ENCODE data around the gene TNS3.

Gene TNS3

GRCh38 chr7:47384755-47385535 is 197.0 kb downstream of the TNS3 start:
- no peaks in the 10 kb centered on the region for H3K36me3 ChIP-seq (ENCODE audit: insufficient read depth, low read length)
- DNase-seq (ENCODE audit: low read depth, low spot score): no peak
- TF ChIP-seq POLR2AphosphoS5 (IDR thresholded peaks at IDR 0.05; ENCODE audit: borderline replicate concordance, low read depth, low read length) (no peak), EZH2 (IDR thresholded peaks at IDR 0.05) (no peak), FOXP2 (optimal IDR thresholded peaks at IDR 0.05; ENCODE audit: control extremely low read depth, extremely low read length, insufficient read depth) (no peak)

GRCh38 chr7:47383696-47384445 is 198.0 kb downstream of the TNS3 start:
- Histone ChIP-seq H3K4me3 (no peak overlapping the region), H3K36me3 (ENCODE audit: insufficient read depth, low read length) (no peaks in the 10 kb centered on the region), H3K9ac (ENCODE audit: insufficient read length) (no peak overlapping the region), H3K27ac (no peak overlapping the region), H3K9me3 (ENCODE audit: low read depth, low read length) (no peaks in the 10 kb centered on the region)
- TF ChIP-seq FOXP2 (optimal IDR thresholded peaks at IDR 0.05; ENCODE audit: control extremely low read depth, extremely low read length, insufficient read depth): no peak
- TF ChIP-seq POLR2AphosphoS5 (IDR thresholded peaks at IDR 0.05; ENCODE audit: borderline replicate concordance, low read depth, low read length): no peak
- no peak for TF ChIP-seq EZH2 (IDR thresholded peaks at IDR 0.05)
- DNase-seq (ENCODE audit: low read depth, low spot score): no peak

More at GRCh38 chr7:47384755-47385535, 197.0 kb downstream of the TNS3 start:
- no peak overlapping the region for H3K27ac ChIP-seq
- no peaks in the 10 kb centered on the region for H3K9me3 ChIP-seq (ENCODE audit: low read depth, low read length)
- H3K9ac ChIP-seq (ENCODE audit: insufficient read length): no peak overlapping the region
- no peak overlapping the region for H3K4me3 ChIP-seq

- Histone ChIP-seq H3K4me3 (no peak overlapping the region), H3K27ac (no peak overlapping the region), H3K9ac (ENCODE audit: insufficient read length) (no peak overlapping the region), H3K9me3 (ENCODE audit: low read depth, low read length) (no peaks in the 10 kb centered on the region), H3K36me3 (ENCODE audit: insufficient read depth, low read length) (no peaks in the 10 kb centered on the region)
- TF ChIP-seq POLR2AphosphoS5 (IDR thresholded peaks at IDR 0.05; ENCODE audit: borderline replicate concordance, low read depth, low read length) (no peak), FOXP2 (optimal IDR thresholded peaks at IDR 0.05; ENCODE audit: control extremely low read depth, extremely low read length, insufficient read depth) (no peak), EZH2 (IDR thresholded peaks at IDR 0.05) (no peak)
- no peak for DNase-seq (ENCODE audit: low read depth, low spot score)
Observed at GRCh38 chr7:47383072-47383471, 198.8 kb downstream of the TNS3 start.

DNA sequence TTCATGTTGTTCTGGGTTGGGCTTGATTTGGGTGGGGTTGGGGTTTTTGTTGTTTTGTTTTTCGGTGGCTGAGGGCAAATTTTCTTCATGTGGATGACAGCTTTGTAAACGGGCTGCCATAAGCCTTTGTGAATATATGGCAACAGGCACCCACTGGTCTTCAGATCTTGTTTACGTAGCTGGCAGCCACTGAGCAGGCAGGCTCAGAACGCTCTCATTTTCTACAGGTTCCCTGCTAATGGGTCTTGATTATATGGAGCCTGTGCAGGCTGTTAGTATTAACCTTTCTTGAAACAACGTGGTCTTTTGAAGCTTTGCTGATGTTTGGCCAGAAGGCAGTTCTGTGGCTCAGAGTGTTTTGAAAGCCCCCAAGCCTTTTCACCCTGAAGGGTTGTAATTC is 199.7 kb downstream of the TNS3 start:
- no peaks in the 10 kb centered on the region for H3K36me3 ChIP-seq (ENCODE audit: insufficient read depth, low read length)

DNA sequence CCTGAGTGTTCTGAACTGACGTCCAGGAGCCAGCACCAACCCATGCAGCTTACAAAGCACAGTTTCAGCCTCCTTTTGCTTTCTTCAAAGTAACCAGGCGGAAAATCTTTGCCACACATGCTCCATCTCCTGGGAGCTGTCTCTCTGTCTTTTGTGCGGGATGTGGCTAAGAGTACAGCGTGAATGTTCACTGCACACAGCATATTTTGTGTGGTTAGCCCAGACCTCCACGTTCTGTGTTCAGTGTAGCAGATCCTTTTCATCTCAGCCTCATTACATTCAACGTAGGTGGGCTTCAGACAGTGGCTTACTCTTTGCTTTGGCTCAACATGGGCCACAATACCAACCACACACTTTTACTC is 200.8 kb downstream of the TNS3 start:
- Histone ChIP-seq H3K9me3 (ENCODE audit: low read depth, low read length) (no peaks in the 10 kb centered on the region), H3K9ac (ENCODE audit: insufficient read length) (no peak overlapping the region)
- no peak for TF ChIP-seq FOXP2 (optimal IDR thresholded peaks at IDR 0.05; ENCODE audit: control extremely low read depth, extremely low read length, insufficient read depth)

More for the DNA sequence above, 199.7 kb downstream of the TNS3 start:
- Histone ChIP-seq H3K27ac (no peak overlapping the region), H3K9ac (ENCODE audit: insufficient read length) (no peak overlapping the region), H3K9me3 (ENCODE audit: low read depth, low read length) (no peaks in the 10 kb centered on the region), H3K4me3 (no peak overlapping the region)
- DNase-seq (ENCODE audit: low read depth, low spot score): no peak
- TF ChIP-seq EZH2 (IDR thresholded peaks at IDR 0.05) (no peak), FOXP2 (optimal IDR thresholded peaks at IDR 0.05; ENCODE audit: control extremely low read depth, extremely low read length, insufficient read depth) (no peak), POLR2AphosphoS5 (IDR thresholded peaks at IDR 0.05; ENCODE audit: borderline replicate concordance, low read depth, low read length) (no peak)

GRCh38 chr7:47380325-47381133 is 201.4 kb downstream of the TNS3 start:
- TF ChIP-seq POLR2AphosphoS5 (IDR thresholded peaks at IDR 0.05; ENCODE audit: borderline replicate concordance, low read depth, low read length) (no peak), FOXP2 (optimal IDR thresholded peaks at IDR 0.05; ENCODE audit: control extremely low read depth, extremely low read length, insufficient read depth) (no peak), EZH2 (IDR thresholded peaks at IDR 0.05) (no peak)
- H3K27ac ChIP-seq: no peak overlapping the region
- H3K9me3 ChIP-seq (ENCODE audit: low read depth, low read length): no peaks in the 10 kb centered on the region
- no peak for DNase-seq (ENCODE audit: low read depth, low spot score)
- H3K4me3 ChIP-seq: no peak overlapping the region
- H3K9ac ChIP-seq (ENCODE audit: insufficient read length): no peak overlapping the region
- H3K36me3 ChIP-seq (ENCODE audit: insufficient read depth, low read length): no peaks in the 10 kb centered on the region

More for the DNA sequence above, 200.8 kb downstream of the TNS3 start:
- Histone ChIP-seq H3K36me3 (ENCODE audit: insufficient read depth, low read length) (no peaks in the 10 kb centered on the region), H3K4me3 (no peak overlapping the region), H3K27ac (no peak overlapping the region)
- no peak for DNase-seq (ENCODE audit: low read depth, low spot score)

DNA sequence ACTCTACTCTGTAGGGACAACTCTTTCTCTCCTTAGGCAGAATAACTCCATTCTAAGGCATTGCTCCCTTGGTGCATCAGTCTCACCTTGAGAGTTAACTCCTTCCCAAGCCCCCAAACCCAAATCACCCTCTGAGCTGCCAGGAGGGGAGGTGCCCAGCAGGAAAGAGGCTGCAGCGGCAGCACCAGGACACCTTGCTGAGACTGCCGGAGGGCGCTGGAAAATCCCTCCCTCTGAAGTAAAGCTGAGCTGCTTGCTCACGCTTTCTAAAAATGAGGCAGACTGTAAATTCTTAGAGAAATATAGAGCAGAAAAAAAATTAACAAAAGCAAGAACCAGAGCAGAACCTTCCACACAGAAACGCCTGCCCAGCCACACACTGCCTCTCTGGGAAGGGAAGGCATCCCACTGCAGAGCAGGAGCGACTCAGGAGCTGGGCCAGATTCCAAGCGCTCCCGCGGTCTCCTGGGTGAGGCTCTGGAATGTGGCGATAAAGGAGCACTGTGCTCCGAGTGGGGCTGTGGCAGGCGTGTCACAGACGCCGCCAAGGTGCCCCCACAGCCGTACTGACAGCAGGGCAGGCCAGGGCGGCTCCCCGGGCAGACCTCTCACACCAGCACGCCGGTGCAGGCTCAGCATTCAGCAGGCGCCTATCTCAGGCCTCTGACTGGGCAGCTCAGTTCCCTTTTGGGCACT is 202.1 kb downstream of the TNS3 start:
- TF ChIP-seq EZH2 (IDR thresholded peaks at IDR 0.05): no peak
- no peak for TF ChIP-seq POLR2AphosphoS5 (IDR thresholded peaks at IDR 0.05; ENCODE audit: borderline replicate concordance, low read depth, low read length)
- no peak for TF ChIP-seq FOXP2 (optimal IDR thresholded peaks at IDR 0.05; ENCODE audit: control extremely low read depth, extremely low read length, insufficient read depth)
- Histone ChIP-seq H3K4me3 (no peak overlapping the region), H3K36me3 (ENCODE audit: insufficient read depth, low read length) (no peaks in the 10 kb centered on the region), H3K27ac (no peak overlapping the region), H3K9me3 (ENCODE audit: low read depth, low read length) (no peaks in the 10 kb centered on the region), H3K9ac (ENCODE audit: insufficient read length) (no peak overlapping the region)
- DNase-seq (ENCODE audit: low read depth, low spot score): no peak
